MG63 (cell line): ENCODE data around the gene FCMR. TPM values are rescaled to one million over a fixed set of nuclear protein-coding genes. Genes with fewer than 3 reads are reported as not detected.

Experiments used
- DNase-seq: peaks from one replicate; pipeline ENCODE4 v3.0.0-alpha.2; 2020
- H3K27me3 ChIP-seq: fragments of 250-450 bp; sonication (Bioruptor Pico); 2 replicates; pipeline ENCODE4 v1.5.1; 2020; ENCODE audit warnings: mild to moderate bottlenecking, moderate library complexity
- H3K36me3 ChIP-seq: fragments of 250-450 bp; sonication (Bioruptor Pico); 2 replicates; pipeline ENCODE4 v1.5.1; 2020; ENCODE audit warnings: mild to moderate bottlenecking, moderate library complexity
- H3K4me3 ChIP-seq: fragments of 250-450 bp; sonication (Bioruptor Pico); 2 replicates; pipeline ENCODE4 v1.5.1; 2020; ENCODE audit warnings: mild to moderate bottlenecking, moderate library complexity
- H3K9me3 ChIP-seq: fragments of 250-450 bp; sonication (Bioruptor Pico); 2 replicates; pipeline ENCODE4 v1.5.1; 2020; ENCODE audit warnings: mild to moderate bottlenecking, moderate library complexity
- total RNA-seq: library from RNA; depleted of rRNA; stranded (reverse); fragments of >200 nt; shearing (Covaris generic); gene quantifications from 2 replicates; pipeline ENCODE4 v1.2.3, GENCODE V29; 2014; ENCODE audit warnings: low replicate concordance

Gene FCMR
- total RNA-seq, 1 experiment from 2014 or later, result 0.36 TPM

- Histone ChIP-seq H3K36me3 (no peaks in the 10 kb centered on the region), H3K9me3 (no peaks in the 10 kb centered on the region; the same call in 1 of the 2 replicates), H3K27me3 (no peaks in the 10 kb centered on the region), H3K4me3 (no peak overlapping the region)
- no peak for DNase-seq
Measured at GRCh38 chr1:206898915-206899431, 22.8 kb downstream of the FCMR start.

- H3K4me3 ChIP-seq, result no peak overlapping the region
- H3K9me3 ChIP-seq, result no peaks in the 10 kb centered on the region
- no peaks in the 10 kb centered on the region for H3K36me3 ChIP-seq
- DNase-seq, result peak; percentile 68
- H3K27me3 ChIP-seq, result no peaks in the 10 kb centered on the region
Measured at GRCh38 chr1:206898089-206898914, 23.4 kb downstream of the FCMR start.

- DNase-seq, result no peak
- Histone ChIP-seq H3K27me3 (no peaks in the 10 kb centered on the region), H3K4me3 (no peak within 1 kb of the TSS), H3K9me3 (no peaks in the 10 kb centered on the region), H3K36me3 (no peaks in the 10 kb centered on the region)
Measured at GRCh38 chr1:206897175-206897574, 24.6 kb downstream of the FCMR start, which contains the start of gene IL24. IL24 (plus strand) TSS chr1:206897443; CDS start chr1:206897833, 390 bp downstream.

GRCh38 chr1:206896261-206896660, 25.5 kb downstream of the FCMR start:
- Histone ChIP-seq H3K36me3 (no peaks in the 10 kb centered on the region), H3K4me3 (no peak overlapping the region), H3K27me3 (no peaks in the 10 kb centered on the region), H3K9me3 (no peaks in the 10 kb centered on the region)
- peak; percentile 50 for DNase-seq

DNA sequence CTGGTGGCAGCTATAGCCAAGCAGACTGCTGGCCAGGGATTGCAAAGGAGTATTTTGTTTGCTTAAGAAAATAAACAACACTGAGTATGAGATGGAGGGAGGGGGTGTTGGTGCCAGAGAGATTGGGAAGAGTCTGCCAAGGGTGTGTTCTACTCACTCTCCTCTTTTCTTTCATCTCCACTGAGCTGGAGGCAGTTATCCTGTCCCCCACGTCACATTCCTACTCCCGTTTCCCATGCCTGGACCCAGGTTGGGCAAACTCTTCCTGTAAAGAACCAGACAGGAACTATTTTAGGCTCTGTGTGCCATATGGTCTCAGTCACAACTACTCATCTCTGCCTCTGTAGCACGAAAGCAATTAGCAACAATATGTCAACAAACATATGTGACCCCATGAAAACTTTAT, 25.9 kb downstream of the FCMR start:
- DNase-seq, result peak; percentile 89
- Histone ChIP-seq H3K36me3 (no peaks in the 10 kb centered on the region), H3K4me3 (no peak overlapping the region), H3K9me3 (no peaks in the 10 kb centered on the region), H3K27me3 (no peaks in the 10 kb centered on the region)

GRCh38 chr1:206895325-206895724, 26.4 kb downstream of the FCMR start:
- DNase-seq, result no peak
- Histone ChIP-seq H3K27me3 (no peaks in the 10 kb centered on the region), H3K4me3 (no peak overlapping the region), H3K36me3 (no peaks in the 10 kb centered on the region), H3K9me3 (no peaks in the 10 kb centered on the region)

- DNase-seq, result no peak
- H3K9me3 ChIP-seq, result no peaks in the 10 kb centered on the region
- no peak overlapping the region for H3K4me3 ChIP-seq
- H3K27me3 ChIP-seq, result no peaks in the 10 kb centered on the region
- no peaks in the 10 kb centered on the region for H3K36me3 ChIP-seq
Measured at GRCh38 chr1:206893380-206893779, 28.4 kb downstream of the FCMR start.

GRCh38 chr1:206892351-206892984, 29.3 kb downstream of the FCMR start:
- Histone ChIP-seq H3K4me3 (no peak overlapping the region), H3K27me3 (no peaks in the 10 kb centered on the region), H3K36me3 (no peaks in the 10 kb centered on the region), H3K9me3 (no peaks in the 10 kb centered on the region)
- peak; percentile 28 for DNase-seq

DNA sequence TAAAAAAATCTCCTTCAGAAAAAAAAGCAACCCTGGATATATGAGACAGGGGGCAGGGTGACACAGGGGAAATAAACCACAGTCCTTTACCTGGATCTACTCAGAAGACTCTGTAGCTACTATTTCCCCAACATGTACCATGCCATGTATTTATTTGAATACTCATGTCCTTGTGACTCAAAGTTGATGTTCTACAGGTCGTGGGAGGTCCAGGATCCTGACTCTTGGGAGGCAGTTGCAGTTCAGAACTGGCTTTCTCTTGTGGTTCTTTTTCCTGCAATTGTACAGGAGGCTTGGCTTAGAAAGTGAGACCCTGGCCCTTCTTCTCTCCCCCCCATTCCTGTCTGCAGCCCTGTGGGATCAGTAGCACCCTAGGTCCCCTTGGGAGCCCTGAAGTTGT, 30.3 kb downstream of the FCMR start:
- H3K4me3 ChIP-seq, result 0 out of 2 replicates have a peak overlapping the region, but pooled peaks have one; percentile 3
- H3K9me3 ChIP-seq, result no peaks in the 10 kb centered on the region
- no peaks in the 10 kb centered on the region for H3K27me3 ChIP-seq
- DNase-seq, result no peak
- no peaks in the 10 kb centered on the region for H3K36me3 ChIP-seq

DNA sequence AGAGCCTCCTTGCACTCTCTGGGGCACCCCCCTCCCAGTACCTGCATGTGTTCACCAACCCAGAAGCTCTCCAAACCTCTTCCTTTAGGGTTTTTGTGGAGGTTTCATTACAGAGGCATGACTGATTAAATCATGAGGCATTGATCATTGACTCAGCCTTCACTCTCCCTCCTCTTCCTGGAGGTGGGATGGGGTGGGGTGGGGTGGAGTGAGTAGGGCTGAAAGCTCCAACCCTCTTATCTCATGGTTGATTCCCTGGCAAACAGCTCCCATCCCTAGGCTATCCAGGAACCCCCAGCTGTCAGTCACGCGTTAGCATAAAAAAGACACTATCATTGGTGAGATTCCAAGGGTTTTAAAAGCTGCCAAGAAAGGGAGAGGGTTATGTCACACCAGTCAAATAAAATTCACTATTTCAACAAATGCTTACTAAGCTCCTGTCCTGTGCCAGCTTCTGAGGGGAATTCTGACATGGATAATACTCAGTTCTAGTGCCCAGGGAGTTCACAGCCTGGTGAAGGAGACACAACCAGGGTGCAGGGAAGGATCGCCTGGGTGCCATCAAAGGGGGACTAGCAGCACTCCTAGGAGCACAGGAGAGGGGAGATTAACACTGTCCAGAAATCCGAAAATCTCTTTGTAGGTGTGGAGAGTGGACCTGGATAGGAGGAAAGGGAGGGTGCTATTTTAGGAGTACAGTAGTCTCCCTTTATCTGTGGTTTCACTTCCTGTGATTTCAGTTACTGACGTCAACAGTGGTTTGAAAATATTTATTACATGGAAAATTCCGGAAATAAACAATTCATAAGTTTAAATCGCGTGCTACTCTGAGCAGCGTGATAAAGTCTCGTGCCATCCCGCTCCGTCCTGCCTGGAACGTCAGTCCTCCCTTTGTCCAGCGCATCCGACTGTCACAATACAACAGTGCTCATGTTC, 31.3 kb downstream of the FCMR start:
- Histone ChIP-seq H3K36me3 (no peaks in the 10 kb centered on the region), H3K27me3 (no peaks in the 10 kb centered on the region), H3K9me3 (no peaks in the 10 kb centered on the region), H3K4me3 (peak overlapping the region; percentile 3; the same call in 1 of the 2 replicates)
- peak; percentile 96 for DNase-seq

DNA sequence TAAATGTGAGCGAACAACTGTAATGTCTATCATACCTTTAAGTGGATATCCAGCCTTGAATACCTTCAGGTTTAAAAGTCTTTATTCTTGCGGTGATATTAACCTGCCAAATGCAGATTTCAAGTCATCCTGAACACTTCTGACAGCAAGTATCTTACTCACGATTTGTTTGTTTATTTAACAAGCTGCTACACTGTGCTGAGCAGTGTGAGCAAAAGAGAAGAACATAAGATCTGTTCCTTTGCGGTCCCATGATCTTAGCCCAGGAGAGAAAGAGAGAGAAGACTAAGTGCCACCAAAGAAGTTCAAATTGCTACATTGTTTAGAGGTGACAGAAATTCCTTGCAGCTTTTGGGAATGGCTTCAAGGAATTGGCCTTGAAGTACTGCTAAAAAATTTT, 34.0 kb downstream of the FCMR start:
- Histone ChIP-seq H3K9me3 (peaks cover 2% of the 10 kb centered on the region), H3K4me3 (no peak overlapping the region), H3K27me3 (no peaks in the 10 kb centered on the region), H3K36me3 (no peaks in the 10 kb centered on the region)
- no peak for DNase-seq

- DNase-seq, result no peak
- H3K36me3 ChIP-seq, result no peaks in the 10 kb centered on the region
- no peak overlapping the region for H3K4me3 ChIP-seq
- H3K27me3 ChIP-seq, result no peaks in the 10 kb centered on the region
- H3K9me3 ChIP-seq, result peaks cover 4% of the 10 kb centered on the region
Measured at GRCh38 chr1:206886831-206887230, 34.9 kb downstream of the FCMR start.

DNA sequence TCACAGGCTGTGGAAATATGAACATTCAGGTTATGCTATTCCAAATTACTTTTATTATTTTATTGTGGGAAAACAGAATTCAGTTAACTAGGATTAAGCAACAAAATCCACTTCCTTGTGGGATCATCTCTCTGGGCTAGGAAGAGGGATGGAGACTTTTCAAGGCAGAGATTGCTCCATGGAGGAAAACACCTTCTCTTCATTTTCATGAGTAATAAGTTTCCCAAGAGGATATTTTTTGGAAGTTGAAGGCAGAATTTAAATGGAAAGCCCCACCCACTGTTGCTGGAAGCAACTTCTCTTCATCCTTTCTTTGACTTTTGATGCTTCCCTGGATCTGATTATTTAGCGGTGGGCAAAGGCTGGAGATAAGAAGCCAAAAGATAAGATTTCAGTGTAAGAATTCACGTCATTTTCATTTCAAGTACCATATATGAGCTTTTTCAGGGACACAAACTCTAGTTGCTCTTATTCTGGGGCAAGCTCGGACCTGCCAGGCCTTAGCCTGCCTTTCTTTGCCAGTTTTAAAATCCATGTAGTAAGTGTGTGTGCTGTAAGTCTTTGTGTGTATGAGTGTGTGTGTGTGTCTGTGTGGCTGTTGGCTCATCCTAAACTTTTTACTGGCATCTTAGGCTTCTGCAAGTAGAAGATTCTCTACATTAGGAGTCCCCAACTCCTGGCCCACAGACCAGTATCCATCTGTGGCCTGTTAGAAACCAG, 36.2 kb downstream of the FCMR start:
- peaks cover 4% of the 10 kb centered on the region for H3K9me3 ChIP-seq
- H3K27me3 ChIP-seq, result no peaks in the 10 kb centered on the region
- no peak for DNase-seq
- no peaks in the 10 kb centered on the region for H3K36me3 ChIP-seq
- H3K4me3 ChIP-seq, result no peak overlapping the region

GRCh38 chr1:206883876-206884275, 37.9 kb downstream of the FCMR start:
- Histone ChIP-seq H3K9me3 (peaks cover 9% of the 10 kb centered on the region), H3K27me3 (no peaks in the 10 kb centered on the region), H3K36me3 (no peaks in the 10 kb centered on the region), H3K4me3 (no peak overlapping the region)
- no peak for DNase-seq

DNA sequence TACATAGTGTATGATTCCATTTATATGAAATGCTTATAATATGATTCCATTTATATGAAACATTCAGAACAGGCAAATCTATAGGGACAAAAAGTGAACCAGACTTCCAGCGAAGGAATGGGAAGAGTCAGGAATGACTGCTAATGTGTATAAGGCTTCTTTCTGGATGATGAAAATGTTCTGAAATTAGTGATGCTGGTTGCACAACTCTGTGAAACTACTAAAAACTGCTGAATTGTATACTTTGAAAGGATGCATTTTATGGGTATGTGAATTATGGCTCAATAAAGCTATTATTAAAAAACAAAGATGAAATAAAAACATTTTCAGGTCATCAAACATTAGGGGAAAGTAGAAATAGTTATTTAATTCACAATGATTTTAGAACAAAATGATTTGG, 38.6 kb downstream of the FCMR start:
- no peaks in the 10 kb centered on the region for H3K27me3 ChIP-seq
- H3K9me3 ChIP-seq, result peaks cover 16% of the 10 kb centered on the region
- no peak overlapping the region for H3K4me3 ChIP-seq
- DNase-seq, result no peak
- no peaks in the 10 kb centered on the region for H3K36me3 ChIP-seq

DNA sequence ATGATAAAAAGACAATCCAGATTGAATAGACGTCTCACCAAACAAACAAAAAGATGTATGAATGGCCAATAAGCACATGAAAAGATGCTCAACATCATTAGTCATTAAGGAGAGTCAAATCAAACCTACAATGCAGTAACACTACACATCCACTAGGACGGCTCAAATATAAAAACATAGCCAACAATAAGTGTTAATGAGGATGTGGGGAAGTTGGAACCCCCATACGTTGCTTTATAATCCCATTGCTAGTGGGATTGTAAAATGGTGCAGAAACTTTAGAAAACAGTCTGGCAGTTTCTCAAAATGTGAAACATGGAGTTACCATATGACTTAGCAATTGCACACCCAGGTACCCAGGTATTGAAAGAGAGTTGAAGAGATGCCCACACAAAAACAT, 39.2 kb downstream of the FCMR start:
- H3K4me3 ChIP-seq, result no peak overlapping the region
- DNase-seq, result no peak
- H3K9me3 ChIP-seq, result peaks cover 22% of the 10 kb centered on the region
- H3K36me3 ChIP-seq, result no peaks in the 10 kb centered on the region
- no peaks in the 10 kb centered on the region for H3K27me3 ChIP-seq
